Lung (tissue), 12 donors: ENCODE data around the gene NECTIN4. TPM values are rescaled to one million over a fixed set of nuclear protein-coding genes. Genes with fewer than 3 reads are reported as not detected.

Experiments
- ATAC-seq: fragments of 200-7000 bp; cut with Tn5 transposase; one replicate; pipeline ENCODE4 v1.9.1; 2020; ENCODE audit warnings: moderate number of reproducible peaks; ENCODE audit not compliant: insufficient read depth, low FRiP score
- DNase-seq, 3 donors: peaks; one replicate each; pipeline ENCODE4 v3.0.0-alpha.2; 2013 to 2017
- H3K27ac ChIP-seq, 2 donors: one replicate each; pipeline ENCODE4 v1.5.1; 2013; ENCODE audit warnings: mild to moderate bottlenecking in 2 of 2, moderate library complexity in 2 of 2, control low read depth in 1 of 2, inconsistent platforms in 1 of 2, low read depth in 1 of 2, low read length in 1 of 2
- H3K27me3 ChIP-seq, 3 donors: one replicate each; pipeline ENCODE4 v1.5.1; 2013; ENCODE audit warnings: low read length in 2 of 3; ENCODE audit not compliant: control insufficient read depth in 3 of 3, insufficient read depth in 3 of 3
- H3K36me3 ChIP-seq, 4 donors: one replicate each; pipeline ENCODE4 v1.5.1; 2013; ENCODE audit warnings: low read length in 4 of 4, mild to moderate bottlenecking in 1 of 4, moderate library complexity in 1 of 4; ENCODE audit not compliant: control insufficient read depth in 4 of 4, insufficient read depth in 4 of 4
- H3K4me1 ChIP-seq, 5 donors: one replicate each; pipeline ENCODE4 v1.5.1; 2013; ENCODE audit warnings: low read length in 5 of 5, mild to moderate bottlenecking in 2 of 5, moderate library complexity in 1 of 5; ENCODE audit not compliant: control insufficient read depth in 5 of 5, insufficient read depth in 5 of 5
- H3K4me3 ChIP-seq: one replicate; pipeline ENCODE4 v1.5.1; 2013; ENCODE audit warnings: mild to moderate bottlenecking, control low read depth, moderate library complexity
- H3K9ac ChIP-seq, 2 donors: one replicate each; pipeline ENCODE4 v1.5.1; 2013; ENCODE audit warnings: low read length in 2 of 2, control low read depth in 1 of 2; ENCODE audit not compliant: insufficient read depth in 1 of 2
- H3K9me3 ChIP-seq, 4 donors: one replicate each; pipeline ENCODE4 v1.5.1; 2013; ENCODE audit warnings: low read length in 3 of 4, mild to moderate bottlenecking in 1 of 4, moderate library complexity in 1 of 4; ENCODE audit not compliant: control insufficient read depth in 4 of 4, insufficient read depth in 3 of 4
- WGBS, 2 donors: extraction: QIAGEN DNeasy Blood & Tissue Kit; methylation state at CpG; one replicate each; pipeline ENCODE4 v1.1.7; 2013; 5-methylcytosine and 5-hydroxymethylcytosine counted together
- polyA plus RNA-seq, 2 donors: library from polyadenylated mRNA; stranded (reverse); fragments of 200-250 nt; gene quantifications; one replicate each; pipeline ENCODE4 v1.2.1, GENCODE V29; 2013
- total RNA-seq, 2 donors: library from RNA; depleted of rRNA in 1 of 2; stranded (reverse); fragments of >200 nt in 1 of 2; gene quantifications; one replicate each; pipeline ENCODE4 v1.2.1, GENCODE V29; 2014 to 2021
- TF ChIP-seq, protein P1 (sequence below): IDR thresholded peaks from 2 replicates; pipeline ENCODE4 v1.5.1; 2012; ENCODE audit warnings: mild to moderate bottlenecking; ENCODE audit errors: control extremely low read depth, extremely low read depth
- donor health status: control.
- donor health status: control.
- donor health status: Bipolar disorder and iron deficiency.
- donor health status: healthy.
- donor health status: DM: yes; HTN: yes; CAD: no.

The NECTIN4 gene
- total and polyA plus RNA-seq, 4 donors: 6.2 to 12.5 (median 9.9) TPM

DNA sequence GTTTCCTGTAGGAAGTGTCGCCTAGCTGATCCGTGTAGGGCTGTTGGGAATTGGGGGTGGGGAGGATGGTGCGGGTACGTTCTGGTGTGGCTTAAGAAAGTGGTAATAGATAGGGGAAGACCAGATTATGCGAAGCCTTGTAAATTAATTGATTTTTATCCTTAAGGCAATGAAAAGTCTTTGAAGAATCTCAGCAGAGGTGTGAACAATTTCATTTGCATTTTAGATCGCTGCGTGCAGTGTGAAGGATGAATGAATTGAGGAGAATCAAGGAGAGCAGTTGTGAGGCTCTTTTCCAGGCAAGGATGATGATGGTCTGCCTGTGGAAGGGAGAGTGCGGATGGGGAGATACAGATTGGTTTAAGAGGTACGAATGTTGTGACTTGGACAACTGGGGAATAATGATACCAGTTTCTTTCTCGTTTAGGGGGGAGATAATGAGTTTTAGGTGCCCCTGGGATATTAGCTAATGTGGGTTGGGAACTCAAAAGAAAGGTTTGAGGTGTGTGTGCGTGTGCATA is 43.9 kb upstream of the NECTIN4 start:
- WGBS, 2 donors: 6 to 9% methylated on average over 11 of the region's 11 CpGs
- H3K4me1 ChIP-seq: peaks cover 7 to 29% (median 19%) of the 10 kb centered on the region in 5 donors
- no peaks in the 10 kb centered on the region for H3K27me3 ChIP-seq
- ATAC-seq (no peak), DNase-seq (no peak)
- peak overlapping the region; percentile 67 for H3K4me3 ChIP-seq
- peak overlapping the region; percentile 93 to 99 for H3K27ac ChIP-seq
- no peaks in the 10 kb centered on the region for H3K9me3 ChIP-seq
- peak overlapping the region; percentile 67 to 99 for H3K9ac ChIP-seq
- peaks cover 6 to 16% (median 12%) of the 10 kb centered on the region in 4 donors for H3K36me3 ChIP-seq
- TF ChIP-seq, protein P1, sequence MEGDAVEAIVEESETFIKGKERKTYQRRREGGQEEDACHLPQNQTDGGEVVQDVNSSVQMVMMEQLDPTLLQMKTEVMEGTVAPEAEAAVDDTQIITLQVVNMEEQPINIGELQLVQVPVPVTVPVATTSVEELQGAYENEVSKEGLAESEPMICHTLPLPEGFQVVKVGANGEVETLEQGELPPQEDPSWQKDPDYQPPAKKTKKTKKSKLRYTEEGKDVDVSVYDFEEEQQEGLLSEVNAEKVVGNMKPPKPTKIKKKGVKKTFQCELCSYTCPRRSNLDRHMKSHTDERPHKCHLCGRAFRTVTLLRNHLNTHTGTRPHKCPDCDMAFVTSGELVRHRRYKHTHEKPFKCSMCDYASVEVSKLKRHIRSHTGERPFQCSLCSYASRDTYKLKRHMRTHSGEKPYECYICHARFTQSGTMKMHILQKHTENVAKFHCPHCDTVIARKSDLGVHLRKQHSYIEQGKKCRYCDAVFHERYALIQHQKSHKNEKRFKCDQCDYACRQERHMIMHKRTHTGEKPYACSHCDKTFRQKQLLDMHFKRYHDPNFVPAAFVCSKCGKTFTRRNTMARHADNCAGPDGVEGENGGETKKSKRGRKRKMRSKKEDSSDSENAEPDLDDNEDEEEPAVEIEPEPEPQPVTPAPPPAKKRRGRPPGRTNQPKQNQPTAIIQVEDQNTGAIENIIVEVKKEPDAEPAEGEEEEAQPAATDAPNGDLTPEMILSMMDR: no peak

- Histone ChIP-seq H3K9ac (peak within 1 kb of the TSS; percentile 67 to 99), H3K27me3 (no peaks in the 10 kb centered on the region), H3K27ac (peak within 1 kb of the TSS; percentile 93 to 99), H3K36me3 (peaks cover 8 to 22% (median 17%) of the 10 kb centered on the region in 4 donors), H3K4me3 (peak within 1 kb of the TSS; percentile 67), H3K9me3 (no peaks in the 10 kb centered on the region), H3K4me1 (peaks cover 9 to 29% (median 19%) of the 10 kb centered on the region in 5 donors)
- 1% methylated on average over 59 to 68 of the region's 68 CpGs for WGBS, 2 donors
- peak; percentile 96 to 98 (median 98) for DNase-seq
- ATAC-seq: peak; percentile 93
- TF ChIP-seq, protein P1: no peak
These were observed 43.3 kb upstream of the NECTIN4 start, which contains the start of gene DEDD for GRCh38 chr1:161132410-161133219. TSS of gene DEDD (minus strand) at chr1:161132667. CDS start at chr1:161124462, 8,205 bp downstream.

- TF ChIP-seq, protein P1: no peak
- peaks cover 9 to 29% (median 19%) of the 10 kb centered on the region in 5 donors for H3K4me1 ChIP-seq
- no peak for ATAC-seq
- H3K9ac ChIP-seq: peak overlapping the region; percentile 67 to 93
- H3K27ac ChIP-seq: peak overlapping the region; percentile 93 to 99
- no peaks in the 10 kb centered on the region for H3K9me3 ChIP-seq
- H3K4me3 ChIP-seq: peak overlapping the region; percentile 67
- H3K27me3 ChIP-seq: no peaks in the 10 kb centered on the region
- peaks cover 13 to 29% (median 21%) of the 10 kb centered on the region in 4 donors for H3K36me3 ChIP-seq
- WGBS, 2 donors: 3 to 5% methylated on average over 22 of the region's 22 CpGs
- peak in 2 of 3 donors; percentile 24 to 63 for DNase-seq
These were observed 42.4 kb upstream of the NECTIN4 start for GRCh38 chr1:161131523-161132409.
